ENCODE measurements around the gene NKAIN2.

GRCh38 chr6:124660185-124660584, 856.5 kb downstream of the NKAIN2 start:
- TF ChIP-seq CTCF (IDR thresholded peaks at IDR 0.05; ENCODE audit: extremely low read depth in 1 of 2, insufficient read depth in 1 of 2, low read depth in 1 of 2, low read length in 2 of 2) (no peak), EZH2 (IDR thresholded peaks at IDR 0.05; ENCODE audit: borderline replicate concordance, low read depth, low read length, severe bottlenecking) (no peak), POLR2A (IDR thresholded peaks at IDR 0.05; ENCODE audit: low read depth, low read length) (no peak)
